HG03039 (cell line): ENCODE results near the gene NPC1.

ENCODE experiments used
- ATAC-seq: cut with Tn5 transposase; IDR thresholded peaks from one replicate; pipeline ENCODE4 v1.9.1; 2021; ENCODE audit warnings: mild to moderate bottlenecking, moderate library complexity; ENCODE audit not compliant: unreplicated experiment

NPC1 gene

DNA sequence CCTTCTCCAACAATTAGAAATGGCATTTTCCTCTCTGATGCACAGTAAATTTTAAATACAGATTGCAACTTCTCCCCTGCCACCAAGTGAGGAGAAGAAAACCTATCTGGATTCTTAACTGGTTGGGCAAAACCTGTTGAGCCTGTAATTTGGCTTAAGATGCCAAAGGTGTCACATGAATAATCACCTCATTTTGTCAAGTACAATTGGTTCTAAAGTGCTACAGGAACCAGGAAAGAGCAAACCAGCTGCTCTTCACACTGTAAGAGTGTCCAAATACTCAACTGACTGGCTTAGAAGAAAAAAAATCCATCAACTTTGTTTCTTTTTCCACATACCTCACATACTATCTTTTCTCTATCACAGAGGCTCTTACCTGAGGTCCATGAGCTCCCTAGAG, 35.4 kb downstream of the NPC1 start:
- ATAC-seq = no peak

DNA sequence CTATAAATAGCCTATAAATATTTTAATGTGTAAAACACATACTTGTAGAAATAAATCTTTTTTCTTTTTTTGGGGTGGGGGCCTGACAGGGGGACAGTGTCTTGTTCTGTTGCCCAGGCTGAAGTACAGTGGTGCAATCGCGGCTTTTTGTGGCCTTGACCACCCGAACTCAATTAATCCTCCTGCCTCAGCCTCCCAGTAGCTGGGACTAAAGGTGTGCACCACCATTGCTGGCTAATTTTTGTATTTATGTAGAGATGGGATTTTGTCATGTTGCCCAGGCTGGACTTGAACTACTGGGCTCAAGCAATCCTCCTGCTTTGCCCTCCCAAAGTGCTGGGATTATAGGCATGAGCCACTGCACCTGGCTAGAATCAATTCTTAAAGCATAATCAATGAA, 37.6 kb downstream of the NPC1 start:
- ATAC-seq = no peak

DNA sequence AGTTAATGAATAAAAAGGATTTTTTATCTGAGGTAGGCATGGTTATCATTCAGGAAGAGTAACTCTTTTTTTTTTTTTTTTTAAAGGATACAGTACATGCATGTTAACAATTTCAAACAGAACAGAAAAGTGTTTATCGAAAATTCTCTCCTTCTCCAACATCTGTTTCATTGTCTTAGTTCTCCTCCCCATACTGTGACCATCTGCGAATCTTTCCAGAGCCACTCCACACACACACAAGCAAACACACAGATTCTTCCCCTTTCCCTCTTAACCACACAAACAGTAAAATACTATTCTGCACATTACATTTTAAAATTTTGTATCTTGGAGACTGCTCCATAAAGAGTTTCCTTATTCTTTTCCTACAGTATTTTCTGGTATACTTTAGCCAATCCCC, 38.0 kb downstream of the NPC1 start:
- ATAC-seq = no peak

DNA sequence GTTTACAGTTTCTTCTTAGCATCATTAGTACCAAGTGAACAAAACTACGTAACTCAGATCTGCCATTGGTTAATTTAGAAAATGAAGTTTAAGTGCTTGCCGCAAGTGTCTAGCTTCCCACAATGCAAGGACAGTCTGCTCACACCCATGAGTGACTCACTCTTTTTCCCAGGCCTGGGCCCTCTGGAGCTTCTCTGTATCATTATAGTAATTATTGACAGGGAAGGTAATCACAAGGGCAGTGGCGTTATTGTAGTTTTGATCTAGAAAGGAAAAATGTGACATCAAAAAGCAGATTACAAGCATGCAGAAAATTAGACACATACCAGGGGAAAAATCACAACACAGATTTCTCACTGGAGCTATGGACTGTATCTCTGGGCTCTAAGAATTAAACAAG, 38.5 kb downstream of the NPC1 start:
- no peak for ATAC-seq

DNA sequence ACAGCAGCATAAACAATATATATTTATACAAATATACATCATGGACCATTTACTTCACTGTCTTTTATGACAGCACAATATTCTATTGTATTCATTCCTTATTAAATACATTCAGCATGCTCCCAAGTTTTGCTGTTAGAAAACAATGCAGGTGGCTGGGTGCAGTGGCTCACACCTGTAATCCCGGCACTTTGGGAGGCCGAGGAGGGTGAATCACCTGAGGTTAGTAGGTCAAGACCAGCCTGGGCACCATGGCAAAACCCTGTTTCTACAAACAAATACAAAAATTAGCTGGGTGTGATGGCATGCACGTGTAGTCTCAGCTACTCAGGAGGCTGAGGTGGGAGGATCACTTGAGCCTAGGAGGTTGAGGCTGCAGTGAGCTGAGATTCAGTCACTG, 39.0 kb downstream of the NPC1 start:
- ATAC-seq = no peak

DNA sequence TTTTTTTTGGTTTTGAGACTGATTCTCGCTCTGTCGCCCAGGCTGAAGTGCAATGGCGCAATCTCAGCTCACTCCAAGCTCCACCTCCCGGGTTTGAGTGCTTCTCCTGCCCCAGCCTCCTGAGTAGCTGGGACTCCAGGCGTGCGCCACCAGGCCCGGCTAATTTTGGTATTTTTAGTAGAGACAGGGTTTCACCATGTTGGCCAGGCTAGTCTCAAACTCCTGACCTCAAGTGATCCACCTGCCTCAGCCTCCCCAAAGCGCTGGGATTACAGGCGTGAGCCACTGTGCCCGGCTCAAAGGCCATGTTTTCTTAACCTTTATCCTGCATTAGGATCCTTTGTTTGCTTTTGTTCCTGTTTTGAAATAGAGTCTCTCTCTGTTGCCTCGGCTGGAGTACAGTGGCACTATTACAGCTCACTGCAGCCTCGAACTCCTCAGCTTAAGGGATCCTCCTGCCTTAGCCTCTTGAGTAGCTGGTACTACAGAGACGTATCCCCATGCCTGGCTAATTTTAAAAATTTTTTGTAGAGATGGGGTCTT, 41.0 kb downstream of the NPC1 start:
- no peak for ATAC-seq

DNA sequence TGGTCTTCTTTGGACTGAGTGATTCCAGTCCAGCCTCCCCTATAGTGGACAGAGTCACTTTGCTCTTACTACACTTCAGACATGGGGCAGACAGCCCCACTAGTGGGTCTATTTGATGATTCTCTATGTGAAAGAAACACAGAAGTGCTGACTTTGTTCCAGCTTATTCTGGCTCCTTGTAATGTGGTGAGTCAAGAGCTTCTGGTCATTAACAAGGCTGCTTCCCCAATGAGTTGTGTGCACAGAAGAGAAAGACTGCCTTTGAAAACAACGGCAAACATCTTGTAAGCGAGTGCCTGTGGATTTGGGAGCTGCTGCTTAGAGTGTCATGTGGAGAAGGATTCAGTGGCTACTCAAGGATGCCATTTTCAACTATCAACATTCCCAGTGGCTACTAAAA, 43.8 kb downstream of the NPC1 start:
- ATAC-seq = no peak

DNA sequence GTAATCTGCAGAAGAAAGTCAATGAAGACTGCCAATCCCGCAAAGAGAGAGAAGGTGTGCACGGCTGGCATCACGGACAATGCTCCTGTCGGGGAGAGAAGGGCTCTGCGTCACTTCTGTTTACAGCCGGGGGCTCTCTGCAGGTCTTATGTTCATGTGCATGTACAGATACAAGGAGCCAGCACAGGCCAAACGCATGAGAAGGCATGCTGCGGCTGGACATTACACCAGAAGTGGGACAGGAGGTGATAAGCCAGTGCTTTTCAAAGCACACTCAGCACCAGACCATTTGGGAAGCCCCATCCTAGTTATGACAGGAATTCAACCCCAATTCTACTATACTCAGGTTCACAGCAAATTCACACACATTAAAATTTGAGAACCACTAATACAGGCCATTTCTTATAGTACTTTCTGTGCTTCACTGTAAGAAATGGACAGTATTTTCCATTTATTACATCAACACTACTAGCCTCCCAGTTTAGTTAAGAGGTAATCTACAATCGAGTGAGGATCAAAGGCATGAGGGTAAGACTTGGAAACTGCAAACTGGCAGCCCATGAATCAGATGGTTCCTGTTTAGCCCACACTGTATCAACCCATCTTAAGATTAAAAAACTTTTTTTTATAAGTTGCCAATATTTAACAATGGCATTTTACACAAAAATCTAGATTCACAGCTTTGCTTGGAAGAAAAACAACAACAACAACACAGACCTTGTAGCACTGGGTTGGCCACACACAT, 44.8 kb downstream of the NPC1 start:
- no peak for ATAC-seq

DNA sequence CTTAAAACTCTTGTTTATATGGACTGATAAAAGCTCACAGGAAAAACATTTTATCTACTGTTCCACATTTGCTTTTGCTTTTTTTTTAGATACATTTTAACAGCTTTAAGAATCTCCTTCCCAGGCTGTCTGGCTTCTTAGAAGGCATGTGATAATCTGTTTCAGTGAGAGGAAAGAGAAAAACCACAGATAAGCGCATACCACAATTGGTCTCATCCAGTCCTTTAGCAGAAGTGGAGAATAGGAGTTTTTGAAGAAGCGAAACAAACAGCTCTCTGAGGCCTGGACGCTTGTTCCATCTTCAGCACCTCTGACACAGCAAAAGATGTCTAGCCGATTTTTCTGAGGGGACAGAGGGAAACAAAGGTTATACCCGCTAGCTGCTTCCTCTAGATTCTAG, 45.4 kb downstream of the NPC1 start:
- no peak for ATAC-seq

DNA sequence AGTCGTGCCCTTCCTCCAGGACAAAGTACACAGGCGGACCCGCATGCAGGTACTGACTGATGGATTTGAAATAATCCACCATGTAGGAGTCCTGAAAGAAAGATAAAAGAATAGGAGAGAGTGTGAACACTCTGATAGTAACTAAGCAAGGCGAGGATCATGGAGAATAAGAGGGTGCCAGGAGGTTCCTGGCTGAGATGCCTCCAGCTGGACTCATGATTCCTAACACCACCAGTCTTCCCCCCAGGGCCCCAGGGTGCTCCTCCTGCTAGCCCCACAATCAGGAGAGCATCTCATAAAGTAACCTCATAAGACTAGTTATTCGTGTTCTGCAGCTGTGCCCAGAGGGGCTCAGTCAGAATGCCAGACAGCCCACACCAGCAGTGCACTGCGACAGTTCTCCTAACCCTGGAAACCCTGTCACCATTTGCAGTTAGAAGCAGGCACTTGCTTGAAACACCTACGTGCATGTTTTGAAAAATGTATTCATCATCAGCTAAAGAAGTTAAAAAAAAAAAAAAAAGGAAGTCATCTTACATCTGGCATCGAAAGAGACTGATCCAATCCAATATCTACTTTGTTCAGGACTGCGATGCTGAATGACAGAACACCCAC, 46.3 kb downstream of the NPC1 start:
- no peak for ATAC-seq

DNA sequence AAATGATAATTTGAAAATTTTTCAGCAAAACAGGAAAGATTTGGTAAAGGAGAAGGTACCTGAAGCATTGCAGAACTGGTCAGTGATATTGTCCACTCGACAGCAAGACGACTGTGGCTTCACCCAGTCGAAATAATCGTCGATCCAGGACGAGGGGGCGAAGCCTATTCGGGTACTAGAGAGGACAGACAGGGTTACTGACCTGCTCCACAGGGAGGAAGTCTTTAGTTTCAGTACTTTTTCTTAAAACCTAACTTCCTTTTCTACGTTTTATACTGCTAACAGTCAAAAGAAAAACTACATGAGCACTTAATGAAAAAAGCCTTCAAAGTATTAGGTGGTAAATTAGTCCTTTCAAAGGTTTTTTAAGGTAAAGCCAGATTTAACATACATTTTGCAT, 47.0 kb downstream of the NPC1 start:
- no peak for ATAC-seq

DNA sequence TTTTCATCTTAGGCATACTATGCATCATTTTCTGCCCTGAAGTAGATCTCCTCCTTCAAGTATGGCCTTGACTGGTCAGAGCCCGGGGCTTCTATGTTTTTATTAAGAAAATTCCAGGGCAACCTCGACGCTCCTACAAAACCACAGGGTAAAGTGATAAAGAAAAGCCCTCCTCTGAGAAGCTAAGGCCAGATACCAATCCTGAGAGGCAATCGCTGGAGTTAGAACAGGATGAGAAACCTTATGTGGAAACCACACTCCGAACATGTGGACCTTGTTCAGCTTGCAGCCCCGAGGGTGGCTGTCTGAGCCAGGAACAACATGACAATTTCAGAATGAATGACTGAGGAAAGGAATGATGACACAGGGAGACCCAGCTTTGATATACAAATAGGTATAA, 47.4 kb downstream of the NPC1 start:
- no peak for ATAC-seq

DNA sequence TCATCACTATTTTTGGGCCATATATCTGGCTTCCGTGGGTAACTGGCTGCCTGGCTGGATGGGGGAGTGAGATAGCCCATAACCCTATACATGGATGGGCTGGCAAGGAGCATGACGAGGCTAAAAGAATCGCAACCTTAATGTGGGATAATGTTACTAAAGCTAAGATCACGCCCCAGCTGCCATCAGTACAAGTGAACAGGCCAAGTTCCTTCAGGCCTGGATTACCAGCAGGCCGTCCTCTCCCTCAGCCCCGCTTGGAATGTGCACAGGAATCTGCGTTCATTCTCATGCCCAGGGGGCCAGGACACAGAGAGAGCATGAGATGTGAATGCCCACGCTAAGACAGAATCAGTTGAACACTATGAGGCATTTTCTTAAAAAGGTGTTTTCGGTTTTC, 48.3 kb downstream of the NPC1 start:
- no peak for ATAC-seq

DNA sequence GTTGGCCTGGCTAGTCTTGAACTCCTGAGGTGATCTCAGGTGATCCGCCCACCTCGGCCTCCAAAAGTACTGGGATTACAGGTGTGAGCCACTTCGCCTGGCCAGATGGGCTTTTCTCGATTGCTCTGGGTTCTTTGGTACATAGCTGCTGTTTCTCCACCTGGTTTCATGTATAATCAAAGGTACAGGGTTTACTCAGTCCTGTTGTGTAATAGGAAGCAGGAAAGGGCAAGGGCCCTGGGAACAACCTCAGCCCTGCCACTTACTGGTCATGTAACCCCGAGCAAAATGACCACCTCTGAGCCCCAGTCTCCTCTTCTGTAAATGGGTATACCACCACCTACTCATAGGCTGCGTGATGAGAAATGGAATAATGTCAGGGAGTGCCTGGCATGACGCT, 49.0 kb downstream of the NPC1 start:
- ATAC-seq = no peak

DNA sequence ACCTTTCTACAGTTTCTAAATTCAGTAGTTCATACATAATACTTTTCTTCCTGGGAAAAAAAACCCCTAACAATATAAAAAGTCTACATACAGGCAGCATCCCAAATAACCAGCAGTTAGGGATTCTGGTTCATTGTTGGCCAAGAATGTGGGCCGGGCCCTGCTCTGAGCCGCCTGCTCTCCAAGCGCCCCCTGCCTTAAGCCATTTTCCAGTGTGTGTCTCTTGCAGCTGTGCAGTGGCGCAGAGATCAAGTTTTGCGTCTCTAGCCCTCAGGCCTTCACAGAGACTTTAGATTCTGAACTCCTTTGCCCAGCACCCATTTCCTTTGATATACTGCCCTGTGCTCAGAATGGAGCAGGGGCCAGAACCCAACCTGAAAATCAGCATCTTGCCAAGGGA, 50.1 kb downstream of the NPC1 start:
- no peak for ATAC-seq

DNA sequence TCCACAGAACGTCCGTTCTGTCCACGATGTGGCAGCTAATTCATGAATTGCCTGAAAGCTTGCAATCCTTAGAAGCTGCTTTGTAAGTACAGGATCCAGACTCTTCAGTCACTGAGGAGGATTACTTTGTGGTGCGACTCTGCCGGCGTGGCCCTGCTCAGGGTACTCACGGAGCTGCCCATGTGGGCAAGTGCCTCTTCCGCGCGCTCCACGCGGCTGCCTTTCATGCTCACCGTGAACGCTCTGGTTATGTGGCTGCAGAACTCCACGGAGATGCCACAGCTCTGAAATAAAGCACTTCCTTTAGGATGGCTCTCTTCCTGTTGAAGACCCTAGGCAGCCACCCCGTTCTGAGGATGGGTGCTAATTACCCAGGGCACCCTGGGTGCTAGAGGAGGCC, 52.0 kb downstream of the NPC1 start:
- no peak for ATAC-seq

DNA sequence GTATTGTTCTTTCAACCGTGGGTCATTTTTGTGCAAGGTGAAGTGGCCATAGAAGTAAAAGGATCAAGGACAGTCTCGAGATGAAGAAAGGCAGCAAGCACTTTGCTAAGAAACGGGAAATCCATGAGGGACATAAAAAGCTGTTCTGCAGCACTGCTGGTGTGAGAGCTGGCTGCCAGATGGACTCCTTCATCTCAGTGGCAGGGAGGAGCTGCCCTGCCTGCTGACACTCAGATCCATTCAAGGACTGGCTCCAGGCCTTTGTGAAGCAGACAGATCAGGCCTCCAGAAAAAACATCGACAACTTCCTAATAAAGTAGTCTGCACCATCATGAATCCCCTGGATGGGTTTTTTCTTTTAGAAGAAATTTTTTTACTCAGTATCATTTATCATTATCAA, 53.5 kb downstream of the NPC1 start:
- ATAC-seq = no peak

DNA sequence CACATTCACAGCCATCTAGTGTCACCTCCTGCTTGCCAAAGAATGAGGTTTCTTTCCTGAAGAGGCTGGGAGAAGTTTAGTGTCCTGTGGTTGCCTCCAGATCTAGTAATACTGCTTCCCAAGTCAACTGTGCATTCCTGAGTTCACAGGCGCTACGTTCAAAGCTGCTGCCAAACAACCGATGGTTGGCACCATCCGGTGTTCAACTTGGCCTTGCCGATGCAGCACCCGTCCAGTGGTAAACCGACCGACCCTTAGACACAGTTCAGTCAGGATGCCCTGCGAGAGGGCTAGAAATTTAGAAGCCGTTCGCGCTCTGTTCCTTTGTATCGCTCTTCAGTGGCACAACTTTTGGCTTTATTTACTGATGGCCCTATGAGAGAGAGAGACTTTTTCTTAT, 54.4 kb downstream of the NPC1 start:
- ATAC-seq = no peak

DNA sequence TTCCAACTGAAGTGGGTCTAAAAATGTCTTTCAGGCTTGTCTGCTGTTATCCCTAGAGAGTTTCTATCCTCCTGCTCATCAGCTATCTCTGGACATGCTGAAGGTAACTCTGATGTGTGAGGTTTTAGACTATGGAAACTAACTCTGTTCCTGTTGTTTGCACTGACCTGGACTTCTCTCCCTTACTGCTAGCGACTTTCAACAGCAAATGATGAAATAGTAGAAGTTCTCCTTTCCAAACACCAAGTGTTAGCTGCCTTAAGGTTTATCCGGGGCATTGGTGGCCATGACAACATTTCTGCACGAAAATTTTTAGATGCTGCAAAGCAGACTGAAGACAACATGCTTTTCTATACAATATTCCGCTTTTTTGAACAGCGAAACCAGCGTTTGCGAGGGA, 56.1 kb downstream of the NPC1 start:
- no peak for ATAC-seq

DNA sequence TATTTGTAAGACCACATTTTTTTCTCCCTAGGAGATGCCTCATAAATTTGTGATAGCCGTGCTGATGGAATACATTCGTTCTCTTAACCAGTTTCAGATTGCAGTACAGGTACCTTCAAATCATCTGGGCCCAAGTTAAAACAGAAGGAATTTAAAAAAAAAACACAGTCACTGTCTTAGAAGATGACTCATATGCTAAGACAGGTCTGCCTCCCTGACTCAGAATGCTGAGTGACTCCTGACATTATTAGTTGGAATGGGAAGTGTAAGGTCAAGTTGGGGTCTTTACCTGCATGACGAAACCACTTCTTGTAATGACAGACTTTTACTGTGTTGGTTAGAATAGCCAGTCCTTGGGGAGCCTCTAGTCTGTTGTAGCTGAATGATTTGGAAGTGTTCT, 56.7 kb downstream of the NPC1 start:
- ATAC-seq = no peak

DNA sequence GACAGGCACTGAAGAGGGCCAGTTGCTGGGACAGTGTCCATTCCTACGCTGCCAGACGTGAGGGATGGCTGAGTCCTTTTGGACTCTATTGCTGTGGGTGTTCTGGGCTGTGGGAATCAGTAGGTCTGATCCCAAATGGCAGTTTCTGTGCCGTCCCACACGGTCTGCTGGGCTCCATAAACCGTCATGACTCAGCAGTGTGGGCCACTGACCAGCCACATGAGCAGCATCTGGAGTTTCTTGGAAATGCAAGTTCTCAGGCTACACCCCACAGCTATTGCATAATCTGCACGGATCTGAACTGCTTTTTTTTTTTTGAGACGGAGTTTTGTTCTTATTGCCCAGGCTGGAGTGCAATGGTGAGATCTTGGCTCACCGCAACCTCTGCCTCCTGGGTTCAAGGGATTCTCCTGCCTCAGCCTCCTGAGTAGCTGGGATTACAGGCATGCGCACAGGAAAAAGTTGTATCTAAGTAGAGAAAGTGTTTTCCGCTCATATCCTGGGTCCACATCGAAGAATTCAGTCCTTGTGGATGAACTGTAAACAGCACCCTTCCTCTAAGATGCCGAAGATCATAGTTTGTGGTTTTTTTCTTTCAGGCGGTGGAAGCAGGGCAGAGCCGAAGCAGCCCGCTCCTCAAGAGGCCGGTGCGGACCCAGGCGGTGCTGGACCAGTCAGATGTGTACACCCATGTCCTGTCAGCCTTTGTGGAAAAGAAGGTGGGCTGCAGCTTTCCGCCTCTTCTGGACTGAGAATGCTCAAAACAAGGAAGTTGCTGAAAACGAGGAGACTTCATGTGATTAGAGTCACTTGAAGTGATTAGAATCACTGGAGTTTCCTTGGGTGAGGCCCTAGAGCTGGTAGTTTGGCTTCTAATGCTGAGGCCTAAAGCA, 57.5 kb downstream of the NPC1 start:
- no peak for ATAC-seq
